Uterus (tissue), 4 donors: ENCODE data around the gene LASP1. TPM values are rescaled to one million over a fixed set of nuclear protein-coding genes. Genes with fewer than 3 reads are reported as not detected.

Experiments
- DNase-seq, 2 donors: peaks; one replicate each; pipeline ENCODE4 v3.0.0-alpha.2; 2019 to 2020
- H3K27ac ChIP-seq, 2 donors: fragments of 200-600 bp; sonication (generic); 1 replicate in 1 of 2; 2 replicates in 1 of 2; pipeline ENCODE4 v1.5.1; 2016 to 2018
- H3K27me3 ChIP-seq, 2 donors: fragments of 200-600 bp; sonication (generic); one replicate each; pipeline ENCODE4 v1.5.1; 2018 to 2019; ENCODE audit warnings: control low read depth in 1 of 2
- H3K36me3 ChIP-seq, 2 donors: fragments of 200-600 bp; sonication (generic); one replicate each; pipeline ENCODE4 v1.5.1; 2019; ENCODE audit warnings: control low read depth in 1 of 2
- H3K4me1 ChIP-seq, 2 donors: fragments of 200-600 bp; sonication (generic); one replicate each; pipeline ENCODE4 v1.5.1; 2018 to 2019; ENCODE audit warnings: control low read depth in 1 of 2
- H3K4me3 ChIP-seq, 2 donors: fragments of 200-600 bp; sonication (generic); 1 replicate in 1 of 2; 2 replicates in 1 of 2; pipeline ENCODE4 v1.5.1; 2018 to 2019; ENCODE audit warnings: mild to moderate bottlenecking in 1 of 2
- H3K9me3 ChIP-seq, 2 donors: fragments of 200-600 bp; sonication (generic); one replicate each; pipeline ENCODE4 v1.5.1; 2019; ENCODE audit warnings: control low read depth in 1 of 2
- POLR2A ChIP-seq, 2 donors: fragments of 450-650 bp; IDR thresholded peaks; one replicate each; pipeline ENCODE4 v1.6.1; 2016; ENCODE audit warnings: antibody characterized with exemption in 2 of 2, mild to moderate bottlenecking in 1 of 2, moderate library complexity in 1 of 2
- intact Hi-C: fragments of 100-400 bp; cut with DNase I; formaldehyde crosslinking; loops from one replicate; pipeline ENCODE4 v1.15.1; 2023; ENCODE audit warnings: low total_unique reads
- total RNA-seq, 4 donors: library from RNA; depleted of rRNA in 3 of 4; stranded (reverse); fragments of >200 nt in 3 of 4; gene quantifications; one replicate each; pipeline versions ENCODE4 v1.1.0 to v1.2.4, GENCODE V29; 2014 to 2023
- TF ChIP-seq, protein P1 (sequence below), 4 experiments: fragments of 200-600 bp in 2 of 4; fragments of 450-650 bp in 2 of 4; sonication (generic) in 2 of 4; IDR thresholded peaks; one replicate each; pipeline ENCODE4 v1.5.1; 2016 to 2019; ENCODE audit warnings: antibody characterized with exemption in 4 of 4, mild to moderate bottlenecking in 2 of 4, moderate library complexity in 1 of 4
- donor health status: DM: yes; HTN: yes; CAD: no.

The LASP1 gene
- total RNA-seq, 4 donors from 2014 or later, result 21.2 to 119 (median 58.2) TPM

DNA sequence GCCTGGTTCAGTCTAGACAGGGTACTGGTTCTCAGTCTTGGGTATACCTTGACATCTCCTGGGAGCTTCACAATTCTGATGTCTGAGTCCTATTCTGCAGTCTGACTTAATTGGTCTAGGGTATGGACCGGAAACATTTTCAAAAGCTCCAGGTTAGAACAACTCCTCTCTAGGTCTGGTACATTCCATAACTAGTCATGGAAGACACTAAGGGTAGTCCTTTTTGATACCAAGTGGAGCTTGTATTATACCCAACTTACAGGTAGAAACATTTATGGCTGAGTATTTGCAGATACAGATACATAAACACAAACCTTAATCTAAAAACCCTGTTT is 21.3 kb upstream of the LASP1 start:
- no peak for TF ChIP-seq POLR2A (IDR thresholded peaks at IDR 0.05)
- TF ChIP-seq, protein P1, sequence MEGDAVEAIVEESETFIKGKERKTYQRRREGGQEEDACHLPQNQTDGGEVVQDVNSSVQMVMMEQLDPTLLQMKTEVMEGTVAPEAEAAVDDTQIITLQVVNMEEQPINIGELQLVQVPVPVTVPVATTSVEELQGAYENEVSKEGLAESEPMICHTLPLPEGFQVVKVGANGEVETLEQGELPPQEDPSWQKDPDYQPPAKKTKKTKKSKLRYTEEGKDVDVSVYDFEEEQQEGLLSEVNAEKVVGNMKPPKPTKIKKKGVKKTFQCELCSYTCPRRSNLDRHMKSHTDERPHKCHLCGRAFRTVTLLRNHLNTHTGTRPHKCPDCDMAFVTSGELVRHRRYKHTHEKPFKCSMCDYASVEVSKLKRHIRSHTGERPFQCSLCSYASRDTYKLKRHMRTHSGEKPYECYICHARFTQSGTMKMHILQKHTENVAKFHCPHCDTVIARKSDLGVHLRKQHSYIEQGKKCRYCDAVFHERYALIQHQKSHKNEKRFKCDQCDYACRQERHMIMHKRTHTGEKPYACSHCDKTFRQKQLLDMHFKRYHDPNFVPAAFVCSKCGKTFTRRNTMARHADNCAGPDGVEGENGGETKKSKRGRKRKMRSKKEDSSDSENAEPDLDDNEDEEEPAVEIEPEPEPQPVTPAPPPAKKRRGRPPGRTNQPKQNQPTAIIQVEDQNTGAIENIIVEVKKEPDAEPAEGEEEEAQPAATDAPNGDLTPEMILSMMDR (IDR thresholded peaks at IDR 0.05), result no peak

DNA sequence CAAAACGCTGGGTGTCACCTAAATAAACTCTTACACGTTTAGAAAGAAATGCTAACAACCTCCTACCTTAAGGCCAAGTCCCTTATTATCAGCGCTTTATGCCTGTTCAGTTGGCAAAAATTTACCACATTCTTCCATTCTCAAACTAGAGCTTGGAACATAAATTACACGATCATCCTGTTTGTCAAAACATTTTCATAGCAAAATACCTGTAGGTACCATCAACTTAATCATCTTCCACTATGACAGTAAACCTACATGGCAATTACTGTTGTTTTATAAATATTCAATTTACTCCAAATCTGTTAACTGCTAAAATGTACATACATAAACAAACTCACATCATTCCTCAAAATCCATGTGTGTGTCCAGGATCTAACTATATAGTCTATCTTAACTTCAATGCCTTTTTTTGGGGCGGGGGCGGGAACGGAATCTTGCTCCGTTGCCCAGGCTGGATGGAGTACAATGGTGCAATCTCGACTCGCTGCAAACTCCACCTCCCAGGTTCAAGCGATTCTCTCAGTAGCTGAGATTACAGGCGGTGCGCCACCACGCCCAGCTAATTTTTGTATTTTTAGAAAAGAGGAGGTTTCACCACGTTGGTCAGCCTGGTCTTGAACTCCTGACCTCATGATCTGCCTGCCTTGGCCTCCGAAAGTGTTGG is 20.8 kb upstream of the LASP1 start:
- no peak for DNase-seq
- no peaks in the 10 kb centered on the region for H3K9me3 ChIP-seq
- H3K36me3 ChIP-seq, result no peaks in the 10 kb centered on the region
- no peak overlapping the region for H3K27ac ChIP-seq
- intact Hi-C loops, result no loop called here
- no peak for TF ChIP-seq POLR2A (IDR thresholded peaks at IDR 0.05)
- TF ChIP-seq, protein P1 (IDR thresholded peaks at IDR 0.05), result no peak
- no peaks in the 10 kb centered on the region for H3K27me3 ChIP-seq
- H3K4me1 ChIP-seq, result no peaks in the 10 kb centered on the region
- H3K4me3 ChIP-seq, result no peak overlapping the region

More for the DNA sequence above, 21.3 kb upstream of the LASP1 start:
- no peak overlapping the region for H3K4me3 ChIP-seq
- no peaks in the 10 kb centered on the region for H3K27me3 ChIP-seq
- no peak overlapping the region for H3K27ac ChIP-seq
- no peaks in the 10 kb centered on the region for H3K9me3 ChIP-seq
- H3K4me1 ChIP-seq, result no peaks in the 10 kb centered on the region
- intact Hi-C loops, result no loop called here
- DNase-seq, result no peak
- H3K36me3 ChIP-seq, result no peaks in the 10 kb centered on the region

DNA sequence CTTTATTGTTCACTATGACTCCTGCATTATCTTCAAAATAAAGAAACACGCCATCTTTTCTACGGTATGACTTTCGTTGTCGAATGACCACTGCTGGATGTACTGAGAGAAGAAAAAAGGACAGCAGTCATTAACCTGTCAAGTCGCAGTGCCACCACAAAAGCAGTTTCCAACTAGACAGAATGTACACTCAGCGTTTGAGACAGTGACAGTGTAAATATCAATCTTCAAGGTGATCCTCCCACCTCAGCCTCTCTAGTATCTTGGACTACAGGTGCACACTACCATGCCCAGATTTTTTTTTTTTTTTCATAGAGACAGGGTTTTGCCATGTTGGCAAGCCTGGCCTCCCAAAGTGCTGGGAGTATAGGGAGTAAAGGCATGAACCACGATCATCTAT is 19.5 kb upstream of the LASP1 start:
- no peaks in the 10 kb centered on the region for H3K36me3 ChIP-seq
- no peak for DNase-seq
- no peaks in the 10 kb centered on the region for H3K27me3 ChIP-seq
- intact Hi-C loops, result no loop called here
- no peaks in the 10 kb centered on the region for H3K9me3 ChIP-seq
- H3K4me3 ChIP-seq, result no peak overlapping the region
- no peaks in the 10 kb centered on the region for H3K4me1 ChIP-seq
- no peak overlapping the region for H3K27ac ChIP-seq
- TF ChIP-seq POLR2A (IDR thresholded peaks at IDR 0.05), result no peak
- TF ChIP-seq, protein P1 (IDR thresholded peaks at IDR 0.05), result no peak

DNA sequence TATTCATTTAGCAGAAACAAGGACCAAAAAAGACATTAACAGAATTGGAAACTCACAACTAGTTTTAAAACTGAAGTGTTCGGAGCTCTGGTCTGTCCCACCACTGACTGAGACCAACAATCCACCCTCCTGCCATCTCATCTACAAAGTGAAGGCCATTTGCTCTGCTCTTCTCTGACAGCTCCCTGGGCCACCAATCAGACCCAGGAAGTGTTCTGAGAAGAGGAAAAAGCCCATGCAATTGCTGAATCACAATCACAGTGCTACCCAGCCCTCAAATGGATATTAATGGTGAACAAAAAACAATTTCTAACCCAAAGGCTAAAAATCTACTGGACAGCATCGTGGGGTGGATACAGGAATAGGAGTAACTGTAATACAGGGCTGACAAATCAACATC is 18.4 kb upstream of the LASP1 start:
- Histone ChIP-seq H3K4me3 (no peak overlapping the region), H3K27ac (no peak overlapping the region)

DNA sequence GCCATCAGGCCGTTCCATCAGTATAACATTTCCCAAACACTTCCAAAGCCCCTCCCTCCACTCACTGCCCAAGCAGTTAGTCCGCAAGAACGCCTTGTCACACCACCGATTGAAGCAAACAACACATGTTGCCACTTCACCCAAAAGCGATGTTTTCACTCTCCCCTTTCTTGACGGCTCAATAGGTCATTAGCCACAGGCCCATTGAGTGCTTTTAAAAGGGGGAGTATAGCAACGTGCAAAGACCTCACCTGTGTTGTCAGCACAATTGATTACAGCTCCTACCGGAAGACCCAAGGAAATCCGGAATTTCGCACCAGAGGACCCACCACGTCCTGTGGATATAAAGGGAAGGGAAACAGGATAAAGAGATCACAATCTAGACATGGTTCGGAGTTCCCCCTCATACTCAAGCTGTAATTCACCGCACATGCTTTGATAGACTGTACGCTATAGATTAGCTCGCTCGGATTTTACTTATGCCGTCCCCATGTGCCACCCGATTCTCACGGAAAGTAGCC is 17.0 kb upstream of the LASP1 start:
- Histone ChIP-seq H3K27ac (peak overlapping the region; percentile 95), H3K27me3 (no peaks in the 10 kb centered on the region), H3K9me3 (no peaks in the 10 kb centered on the region), H3K4me1 (no peaks in the 10 kb centered on the region), H3K4me3 (peak overlapping the region; percentile 48 to 50), H3K36me3 (no peaks in the 10 kb centered on the region)
- intact Hi-C loops, result no loop called here
- TF ChIP-seq POLR2A (IDR thresholded peaks at IDR 0.05), result no peak
- TF ChIP-seq, protein P1 (IDR thresholded peaks at IDR 0.05), result no peak
- DNase-seq, result no peak

More for the DNA sequence above, 18.4 kb upstream of the LASP1 start:
- H3K36me3 ChIP-seq, result no peaks in the 10 kb centered on the region
- TF ChIP-seq, protein P1 (IDR thresholded peaks at IDR 0.05), result no peak
- no peak for TF ChIP-seq POLR2A (IDR thresholded peaks at IDR 0.05)
- intact Hi-C loops, result no loop called here
- H3K27me3 ChIP-seq, result no peaks in the 10 kb centered on the region
- H3K9me3 ChIP-seq, result no peaks in the 10 kb centered on the region
- no peak for DNase-seq
- no peaks in the 10 kb centered on the region for H3K4me1 ChIP-seq
